Measurements from ENCODE around the gene HMGXB4. TPM values are rescaled to one million over a fixed set of nuclear protein-coding genes. Genes with fewer than 3 reads are reported as not detected.

Gene HMGXB4
- total RNA-seq, 3 donors from 2014 or later (not counting 1 experiment from before 2014, with no cell fraction given): 40.4 to 46.1 (median 40.7) TPM

DNA sequence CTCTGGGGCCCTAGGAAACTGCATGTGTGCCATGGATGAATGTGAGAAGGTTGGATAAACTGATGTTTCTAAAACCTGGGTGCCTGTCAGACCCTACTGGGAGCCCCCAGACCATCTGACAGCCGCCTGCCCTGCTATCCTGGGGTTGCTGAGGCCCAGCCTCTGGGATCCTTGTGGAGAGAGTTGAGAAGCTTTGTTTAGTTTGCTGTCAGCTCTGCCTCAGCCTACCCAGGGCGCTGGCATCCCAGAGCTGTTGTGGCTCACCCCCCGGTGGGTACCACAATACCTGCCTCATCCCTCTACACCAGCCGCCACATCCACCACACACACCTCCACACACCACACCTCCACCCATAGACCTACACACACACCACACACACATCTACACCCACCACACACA lies 85.1 kb downstream of the HMGXB4 start:
- H3K4me1 ChIP-seq (ENCODE audit: control insufficient read depth, insufficient read depth, low read length): no peaks in the 10 kb centered on the region
- DNase-seq (no peak), ATAC-seq (peak; percentile 11 to 22 (median 12))
- no peaks in the 10 kb centered on the region for H3K9me3 Mint-ChIP-seq
- no peak overlapping the region for H3K4me3 Mint-ChIP-seq
- peaks cover 0 to 4% of the 10 kb centered on the region in 2 donors for H3K4me1 Mint-ChIP-seq
- no peak overlapping the region for H3K27ac Mint-ChIP-seq
- H3K9me3 ChIP-seq (ENCODE audit: control insufficient read depth, insufficient read depth, low read length): no peaks in the 10 kb centered on the region
- peaks cover 18% of the 10 kb centered on the region for H3K36me3 ChIP-seq (ENCODE audit: control insufficient read depth, insufficient read depth, low read length)
- no peaks in the 10 kb centered on the region for H3K27me3 ChIP-seq (ENCODE audit: control insufficient read depth, insufficient read depth, low read length)
- no peaks in the 10 kb centered on the region for H3K36me3 Mint-ChIP-seq
- 92% methylated on average over 4 of the region's 4 CpGs for WGBS (ENCODE audit: insufficient coverage)
- H3K4me3 ChIP-seq (ENCODE audit: low read length): no peak overlapping the region
- TF ChIP-seq CTCF (IDR thresholded peaks at IDR 0.05): no peak
- H3K27ac ChIP-seq (ENCODE audit: low read length): no peak overlapping the region
- intact Hi-C loops (cut with micrococcal nuclease): no loop called here
- H3K27me3 Mint-ChIP-seq (ENCODE audit: low read depth in 2 of 2): no peaks in the 10 kb centered on the region

- Mint-ChIP-seq H3K36me3 (no peaks in the 10 kb centered on the region), H3K4me1 (no peaks in the 10 kb centered on the region), H3K4me3 (no peak overlapping the region), H3K27ac (no peak overlapping the region), H3K9me3 (no peaks in the 10 kb centered on the region), H3K27me3 (ENCODE audit: low read depth in 2 of 2) (no peaks in the 10 kb centered on the region)
- DNase-seq (no peak), ATAC-seq (no peak)
- H3K9me3 ChIP-seq (ENCODE audit: control insufficient read depth, insufficient read depth, low read length): no peaks in the 10 kb centered on the region
- H3K27me3 ChIP-seq (ENCODE audit: control insufficient read depth, insufficient read depth, low read length): no peaks in the 10 kb centered on the region
- no peak overlapping the region for H3K27ac ChIP-seq (ENCODE audit: low read length)
- no peak for TF ChIP-seq CTCF (IDR thresholded peaks at IDR 0.05)
- intact Hi-C loops (cut with micrococcal nuclease): no loop called here
- H3K4me3 ChIP-seq (ENCODE audit: low read length): no peak overlapping the region
- H3K36me3 ChIP-seq (ENCODE audit: control insufficient read depth, insufficient read depth, low read length): peaks cover 15% of the 10 kb centered on the region
- no peaks in the 10 kb centered on the region for H3K4me1 ChIP-seq (ENCODE audit: control insufficient read depth, insufficient read depth, low read length)
- 96% methylated on average over 26 of the region's 26 CpGs for WGBS (ENCODE audit: insufficient coverage)
Observed at GRCh38 chr22:35343664-35344550, 86.6 kb downstream of the HMGXB4 start.

GRCh38 chr22:35344956-35345690 lies 87.8 kb downstream of the HMGXB4 start:
- no peak for ATAC-seq
- H3K27me3 ChIP-seq (ENCODE audit: control insufficient read depth, insufficient read depth, low read length): no peaks in the 10 kb centered on the region
- no peaks in the 10 kb centered on the region for H3K27me3 Mint-ChIP-seq (ENCODE audit: low read depth in 2 of 2)
- H3K36me3 ChIP-seq (ENCODE audit: control insufficient read depth, insufficient read depth, low read length): peaks cover 15% of the 10 kb centered on the region
- no peaks in the 10 kb centered on the region for H3K9me3 ChIP-seq (ENCODE audit: control insufficient read depth, insufficient read depth, low read length)
- 87% methylated on average over 14 of the region's 14 CpGs for WGBS (ENCODE audit: insufficient coverage)
- H3K4me3 ChIP-seq (ENCODE audit: low read length): no peak overlapping the region
- H3K4me1 Mint-ChIP-seq: no peaks in the 10 kb centered on the region
- H3K27ac Mint-ChIP-seq: no peak overlapping the region
- no peaks in the 10 kb centered on the region for H3K36me3 Mint-ChIP-seq
- no peak for TF ChIP-seq CTCF (IDR thresholded peaks at IDR 0.05)
- H3K27ac ChIP-seq (ENCODE audit: low read length): no peak overlapping the region
- intact Hi-C loops (cut with micrococcal nuclease): no loop called here
- H3K4me1 ChIP-seq (ENCODE audit: control insufficient read depth, insufficient read depth, low read length): no peaks in the 10 kb centered on the region
- DNase-seq: no peak
- no peaks in the 10 kb centered on the region for H3K9me3 Mint-ChIP-seq
- no peak overlapping the region for H3K4me3 Mint-ChIP-seq

Other genes with a start within 250 kb of the HMGXB4 start
- not detected for gene ISX, start 191.3 kb upstream of the HMGXB4 start, total RNA-seq
- 100 to 1,000 TPM; 102 to 132 (median 107) TPM for gene TOM1, start 42.4 kb downstream of the HMGXB4 start, total RNA-seq
- gene HMOX1, start 123.6 kb downstream of the HMGXB4 start, total RNA-seq: 10 to 100 TPM in 2 of 3 donors, 1 to 10 TPM in 1; 7.5 to 61.6 (median 15.9) TPM
- gene MCM5, start 142.6 kb downstream of the HMGXB4 start, total RNA-seq: 10 to 100 TPM; 59.3 to 73.8 (median 61.5) TPM